B cell (primary cell): ENCODE measurements around the gene GRB10. TPM values are rescaled to one million over a fixed set of nuclear protein-coding genes. Genes with fewer than 3 reads are reported as not detected.

Source experiments
- ATAC-seq: fragments of 200-7000 bp; cut with Tn5 transposase; one replicate; pipeline ENCODE4 v1.10.0; 2021; ENCODE audit warnings: low read depth, mild to moderate bottlenecking, moderate number of reproducible peaks, moderate library complexity
- CTCF ChIA-PET: fragments of 350-600 bp; sonication (Branson Sonifier 250); formaldehyde crosslinking; loops from one replicate; lab custom pipeline; 2021; ENCODE audit warnings: antibody characterized with exemption, inconsistent platforms; lab: Charles Lee
- POLR2A ChIA-PET: fragments of 350-600 bp; sonication (Branson Sonifier 250); formaldehyde crosslinking; loops from one replicate; lab custom pipeline; 2021; ENCODE audit warnings: antibody characterized with exemption; lab: Charles Lee
- DNase-seq: peaks from one replicate; pipeline ENCODE4 v3.0.0; 2013
- H2AFZ ChIP-seq: 2 replicates; pipeline ENCODE4 v1.6.1; 2012; ENCODE audit warnings: mild to moderate bottlenecking, low read depth, low read length; ENCODE audit not compliant: insufficient read depth, poor library complexity, severe bottlenecking
- H3K27ac ChIP-seq, 2 donors: 1 replicate in 1 of 2; 2 replicates in 1 of 2; pipeline ENCODE4 v1.5.1; 2012 to 2013; ENCODE audit warnings: low read length in 2 of 2, mild to moderate bottlenecking in 2 of 2, moderate library complexity in 1 of 2
- H3K27me3 ChIP-seq, 4 experiments: fragments of 200-600 bp in 1 of 4; sonication (generic) in 1 of 4; replicated peaks in 1 of 4; 1 replicate in 2 of 4; 2 replicates in 2 of 4; pipeline versions ENCODE4 v1.6.1 to v1.7.0; 2013 to 2016; ENCODE audit warnings: low read length in 3 of 4, mild to moderate bottlenecking in 2 of 4, mixed read lengths in 1 of 4, moderate library complexity in 1 of 4; ENCODE audit not compliant: insufficient read depth in 4 of 4, control insufficient read depth in 3 of 4; ENCODE audit errors: control extremely low read depth in 1 of 4
- H3K36me3 ChIP-seq, 2 experiments: replicated peaks in 1 of 2; 1 replicate in 1 of 2; 2 replicates in 1 of 2; pipeline versions ENCODE4 v1.6.1 to v1.7.1; 2013; ENCODE audit warnings: low read length in 1 of 2; ENCODE audit not compliant: insufficient read depth in 2 of 2, control insufficient read depth in 1 of 2; ENCODE audit errors: control extremely low read depth in 1 of 2, extremely low read depth in 1 of 2
- H3K4me1 ChIP-seq, 2 donors: fragments of 200-600 bp in 1 of 2; sonication (generic) in 1 of 2; 1 replicate in 1 of 2; 2 replicates in 1 of 2; pipeline versions ENCODE4 v1.5.1 to v1.6.1; 2013 to 2017; ENCODE audit warnings: low read length in 2 of 2; ENCODE audit not compliant: control insufficient read depth in 2 of 2, insufficient read depth in 2 of 2
- H3K4me2 ChIP-seq: replicated peaks from 2 replicates; pipeline ENCODE3; 2012; ENCODE audit warnings: mild to moderate bottlenecking, low read depth, low read length; ENCODE audit not compliant: poor library complexity, severe bottlenecking
- H3K4me3 ChIP-seq, 5 experiments: fragments of 200-600 bp in 1 of 5; sonication (generic) in 1 of 5; 1 replicate in 3 of 5; 2 replicates in 2 of 5; pipeline versions ENCODE4 v1.5.1 to v1.7.0; 2011 to 2016; ENCODE audit warnings: low read length in 4 of 5, mild to moderate bottlenecking in 4 of 5, low read depth in 2 of 5, control low read depth in 1 of 5, moderate library complexity in 1 of 5; ENCODE audit not compliant: insufficient read depth in 1 of 5; ENCODE audit errors: control extremely low read depth in 1 of 5, extremely low read depth in 1 of 5
- H3K79me2 ChIP-seq: fragments of 200-600 bp; sonication (generic); one replicate; pipeline ENCODE4 v1.6.0; 2016; ENCODE audit warnings: low read length; ENCODE audit not compliant: control insufficient read depth, insufficient read depth
- H3K9ac ChIP-seq: fragments of 200-600 bp; sonication (generic); 2 replicates; pipeline ENCODE4 v1.6.1; 2017; ENCODE audit warnings: mild to moderate bottlenecking, low read length, moderate library complexity
- H3K9me3 ChIP-seq, 3 donors: one replicate each; pipeline versions ENCODE4 v1.6.1 to v1.7.1; 2013; ENCODE audit warnings: low read length in 2 of 3; ENCODE audit not compliant: control insufficient read depth in 2 of 3, insufficient read depth in 1 of 3; ENCODE audit errors: control extremely low read depth in 1 of 3
- H4K20me1 ChIP-seq: 2 replicates; pipeline ENCODE4 v1.6.0; 2012; ENCODE audit warnings: mild to moderate bottlenecking, low read length; ENCODE audit not compliant: insufficient read depth, control insufficient read depth, poor library complexity, severe bottlenecking
- H3K27ac Mint-ChIP-seq: one replicate; pipeline ENCODE4 v1.8.0; 2021; ENCODE audit warnings: mixed read lengths
- H3K27me3 Mint-ChIP-seq: one replicate; pipeline ENCODE4 v1.8.0; 2021; ENCODE audit warnings: mixed read lengths
- H3K4me1 Mint-ChIP-seq: one replicate; pipeline ENCODE4 v1.8.0; 2021; ENCODE audit warnings: mixed read lengths
- H3K4me3 Mint-ChIP-seq: one replicate; pipeline ENCODE4 v1.8.0; 2021; ENCODE audit warnings: mixed read lengths
- H3K9me3 Mint-ChIP-seq: one replicate; pipeline ENCODE4 v1.8.0; 2022; ENCODE audit warnings: mixed read lengths; ENCODE audit not compliant: insufficient read depth
- CTCF ChIP-seq: fragments of 200-600 bp; IDR thresholded peaks from one replicate; pipeline ENCODE4 v1.8.0; 2022; ENCODE audit warnings: antibody characterized with exemption, mild to moderate bottlenecking
- EZH2 ChIP-seq: IDR thresholded peaks from 2 replicates; pipeline ENCODE4 v1.6.1; 2012; ENCODE audit warnings: borderline replicate concordance, low read depth, mild to moderate bottlenecking, moderate library complexity, low read length; ENCODE audit not compliant: insufficient read depth, poor library complexity, severe bottlenecking
- WGBS: methylation state at CpG from one replicate; pipeline ENCODE4 v1.1.5; 2013; ENCODE audit warnings: missing lambda C conversion rate; ENCODE audit not compliant: insufficient coverage; 5-methylcytosine and 5-hydroxymethylcytosine counted together
- intact Hi-C: fragments of 100-400 bp; cut with micrococcal nuclease; formaldehyde crosslinking; loops from one replicate; pipeline ENCODE4 v1.10.0; 2022
- polyA plus RNA-seq: library from polyadenylated mRNA; depleted of rRNA; stranded (reverse); fragments of >200 nt; gene quantifications from 2 replicates; pipeline ENCODE4 v1.2.3, GENCODE V29; 2012
- total RNA-seq, 2 donors: library from RNA; stranded (reverse); fragments of 120-200 nt in 1 of 2; gene quantifications; 1 replicate in 1 of 2; 2 replicates in 1 of 2; pipeline versions ENCODE4 v1.2.3 to v1.2.4, GENCODE V29; 2013 to 2022

Gene GRB10
- total and polyA plus RNA-seq, 2 donors (not counting 1 experiment from before 2014, with no cell fraction given) = 0.04 TPM; not detected in 1

DNA sequence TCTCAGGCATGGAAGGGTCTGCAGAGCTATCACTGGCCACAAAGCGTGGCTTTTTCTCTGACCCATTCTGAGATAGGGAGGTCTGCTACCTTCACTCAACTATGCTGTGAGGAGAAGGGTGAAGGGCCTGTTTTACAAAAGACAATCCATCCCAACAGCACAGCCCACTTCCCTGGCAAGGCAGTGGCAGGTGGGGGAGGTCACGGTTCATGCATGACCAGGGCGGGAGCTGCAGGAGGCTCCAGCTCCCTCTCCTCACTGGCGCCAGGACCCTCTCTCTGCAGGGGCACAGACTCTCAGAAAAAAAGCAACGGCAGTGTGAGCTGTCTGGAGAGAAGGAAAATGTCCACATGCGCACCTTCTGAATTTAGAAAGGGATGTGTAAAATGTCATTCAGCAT, 28.5 kb downstream of the GRB10 start:
- TF ChIP-seq EZH2 (no peak), CTCF (no peak)
- Histone ChIP-seq H3K9ac (no peak overlapping the region), H3K4me2 (no peak overlapping the region), H4K20me1 (no peaks in the 10 kb centered on the region), H3K27me3 (no peaks in the 10 kb centered on the region), H3K27ac (no peak overlapping the region), H3K4me1 (no peaks in the 10 kb centered on the region), H3K79me2 (no peaks in the 10 kb centered on the region), H3K9me3 (no peaks in the 10 kb centered on the region), H3K36me3 (no peaks in the 10 kb centered on the region), H2AFZ (no peak overlapping the region), H3K4me3 (no peak overlapping the region)
- no peak overlapping the region for H3K4me3 Mint-ChIP-seq
- no peaks in the 10 kb centered on the region for H3K4me1 Mint-ChIP-seq
- ChIA-PET CTCF (no interaction called here), POLR2A (no interaction called here)
- H3K9me3 Mint-ChIP-seq = no peaks in the 10 kb centered on the region
- intact Hi-C loops = no loop called here
- no peak overlapping the region for H3K27ac Mint-ChIP-seq
- no CpG with 5 or more reads among the region's 6 CpGs for WGBS
- DNase-seq (no peak), ATAC-seq (no peak)
- peaks cover 9% of the 10 kb centered on the region for H3K27me3 Mint-ChIP-seq

DNA sequence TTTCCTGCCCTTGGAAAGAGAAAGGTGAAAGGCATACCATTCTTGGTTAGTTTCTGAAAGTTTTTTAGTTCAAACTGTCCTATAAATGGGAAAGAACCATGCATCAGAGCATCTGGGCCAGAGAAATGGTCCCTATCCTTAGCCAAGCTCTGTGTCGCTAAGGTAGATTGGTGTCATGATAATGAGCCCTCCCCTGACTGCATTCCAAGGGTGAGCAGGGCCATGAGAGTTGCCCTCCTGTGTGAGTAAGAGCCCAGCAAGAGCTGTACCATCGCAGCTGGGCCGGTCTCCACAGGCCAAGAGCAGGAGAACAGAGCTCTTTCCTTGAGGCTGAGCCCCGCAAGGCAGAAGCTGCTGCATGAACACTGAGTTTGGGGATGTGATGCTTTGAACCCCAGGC, 30.3 kb downstream of the GRB10 start:
- ATAC-seq = no peak
- no peak overlapping the region for H3K27ac Mint-ChIP-seq
- H4K20me1 ChIP-seq = no peaks in the 10 kb centered on the region

More for the DNA sequence above, 30.3 kb downstream of the GRB10 start:
- Histone ChIP-seq H3K9ac (no peak overlapping the region), H3K36me3 (no peaks in the 10 kb centered on the region), H3K27ac (no peak overlapping the region), H3K4me2 (no peak overlapping the region), H3K4me1 (no peaks in the 10 kb centered on the region), H2AFZ (no peak overlapping the region), H3K9me3 (no peaks in the 10 kb centered on the region), H3K27me3 (no peaks in the 10 kb centered on the region), H3K4me3 (no peak overlapping the region), H3K79me2 (no peaks in the 10 kb centered on the region)
- WGBS = 82% methylated on average over 3 of the region's 4 CpGs
- CTCF ChIA-PET = no interaction called here
- no peaks in the 10 kb centered on the region for H3K9me3 Mint-ChIP-seq
- TF ChIP-seq EZH2 = no peak
- TF ChIP-seq CTCF = no peak
- H3K4me1 Mint-ChIP-seq = no peaks in the 10 kb centered on the region
- H3K4me3 Mint-ChIP-seq = no peak overlapping the region
- POLR2A ChIA-PET = no interaction called here
- DNase-seq = no peak
- intact Hi-C loops = no loop called here
- peaks cover 9% of the 10 kb centered on the region for H3K27me3 Mint-ChIP-seq
